Measurements from ENCODE around the gene STPG4. TPM values are rescaled to one million over a fixed set of nuclear protein-coding genes. Genes with fewer than 3 reads are reported as not detected.

The STPG4 gene
- total and polyA plus RNA-seq, 8 donors: 0.17 to 1.0 (median 0.33) TPM

GRCh38 chr2:47050021-47050760, 104.9 kb downstream of the STPG4 start:
- H3K36me3 ChIP-seq: peaks cover 0 to 85% of the 10 kb centered on the region in 2 donors
- TF ChIP-seq, protein P1, sequence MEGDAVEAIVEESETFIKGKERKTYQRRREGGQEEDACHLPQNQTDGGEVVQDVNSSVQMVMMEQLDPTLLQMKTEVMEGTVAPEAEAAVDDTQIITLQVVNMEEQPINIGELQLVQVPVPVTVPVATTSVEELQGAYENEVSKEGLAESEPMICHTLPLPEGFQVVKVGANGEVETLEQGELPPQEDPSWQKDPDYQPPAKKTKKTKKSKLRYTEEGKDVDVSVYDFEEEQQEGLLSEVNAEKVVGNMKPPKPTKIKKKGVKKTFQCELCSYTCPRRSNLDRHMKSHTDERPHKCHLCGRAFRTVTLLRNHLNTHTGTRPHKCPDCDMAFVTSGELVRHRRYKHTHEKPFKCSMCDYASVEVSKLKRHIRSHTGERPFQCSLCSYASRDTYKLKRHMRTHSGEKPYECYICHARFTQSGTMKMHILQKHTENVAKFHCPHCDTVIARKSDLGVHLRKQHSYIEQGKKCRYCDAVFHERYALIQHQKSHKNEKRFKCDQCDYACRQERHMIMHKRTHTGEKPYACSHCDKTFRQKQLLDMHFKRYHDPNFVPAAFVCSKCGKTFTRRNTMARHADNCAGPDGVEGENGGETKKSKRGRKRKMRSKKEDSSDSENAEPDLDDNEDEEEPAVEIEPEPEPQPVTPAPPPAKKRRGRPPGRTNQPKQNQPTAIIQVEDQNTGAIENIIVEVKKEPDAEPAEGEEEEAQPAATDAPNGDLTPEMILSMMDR (IDR thresholded peaks at IDR 0.05): no peak
- DNase-seq (peak in 1 of 4 donors; percentile 43), ATAC-seq (no peak)
- intact Hi-C loops (cut with DNase I): no loop called here
- H3K27ac ChIP-seq: no peak overlapping the region
- no peaks in the 10 kb centered on the region for H3K4me1 ChIP-seq
- H3K27me3 ChIP-seq: no peaks in the 10 kb centered on the region
- H3K9me3 ChIP-seq: no peaks in the 10 kb centered on the region
- no peak overlapping the region for H3K4me3 ChIP-seq

DNA sequence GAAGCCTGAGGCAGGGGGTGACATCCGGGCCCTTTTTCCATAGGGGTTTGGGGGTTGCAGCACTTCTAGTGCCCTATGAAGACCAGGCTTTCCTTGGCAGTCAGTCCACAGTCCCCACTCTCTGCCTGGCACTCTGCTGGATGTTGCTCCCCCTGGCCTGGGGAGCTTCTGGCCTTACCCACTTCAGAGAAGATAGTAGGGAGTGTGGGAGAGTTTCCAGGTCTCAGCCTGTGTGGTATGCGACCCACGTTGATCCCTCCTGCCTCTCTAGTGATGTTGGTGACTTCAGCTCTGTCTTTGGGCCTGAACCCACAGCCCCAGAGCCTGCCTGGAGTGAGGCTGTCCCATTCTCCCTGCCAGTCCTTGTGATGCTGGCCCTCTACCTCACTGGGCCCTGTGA, 105.6 kb downstream of the STPG4 start:
- H3K27ac ChIP-seq: no peak overlapping the region
- DNase-seq: peak in 1 of 4 donors; percentile 10
- peaks cover 0 to 87% of the 10 kb centered on the region in 2 donors for H3K36me3 ChIP-seq
- H3K4me1 ChIP-seq: no peaks in the 10 kb centered on the region
- no peaks in the 10 kb centered on the region for H3K9me3 ChIP-seq
- TF ChIP-seq, protein P1 (IDR thresholded peaks at IDR 0.05): no peak
- intact Hi-C loops (cut with DNase I): no loop called here
- H3K4me3 ChIP-seq: no peak overlapping the region
- no peaks in the 10 kb centered on the region for H3K27me3 ChIP-seq
- no peak for ATAC-seq

GRCh38 chr2:47048801-47049480, 106.2 kb downstream of the STPG4 start:
- intact Hi-C loops (cut with DNase I): no loop called here
- Histone ChIP-seq H3K4me3 (no peak overlapping the region), H3K27ac (no peak overlapping the region), H3K9me3 (no peaks in the 10 kb centered on the region), H3K36me3 (peaks cover 0 to 86% of the 10 kb centered on the region in 2 donors), H3K27me3 (no peaks in the 10 kb centered on the region), H3K4me1 (no peaks in the 10 kb centered on the region)
- ATAC-seq: no peak
- TF ChIP-seq, protein P1 (IDR thresholded peaks at IDR 0.05): no peak
- DNase-seq: peak in 1 of 4 donors; percentile 41

- ATAC-seq: no peak
- Histone ChIP-seq H3K27ac (no peak overlapping the region), H3K4me1 (peaks cover 8 to 11% of the 10 kb centered on the region in 2 donors), H3K36me3 (peaks cover 0 to 65% of the 10 kb centered on the region in 2 donors), H3K9me3 (no peaks in the 10 kb centered on the region), H3K4me3 (no peak overlapping the region), H3K27me3 (no peaks in the 10 kb centered on the region)
- intact Hi-C loops (cut with DNase I): no loop called here
- no peak for DNase-seq
- TF ChIP-seq, protein P1 (IDR thresholded peaks at IDR 0.05): no peak
Observed at GRCh38 chr2:47046271-47046670, 108.8 kb downstream of the STPG4 start.

GRCh38 chr2:47043891-47044239, 111.2 kb downstream of the STPG4 start:
- Histone ChIP-seq H3K4me1 (peaks cover 21 to 26% of the 10 kb centered on the region in 2 donors), H3K27me3 (no peaks in the 10 kb centered on the region), H3K9me3 (no peaks in the 10 kb centered on the region), H3K27ac (peak overlapping the region in 1 of 2 donors; percentile 61), H3K36me3 (peaks cover 0 to 70% of the 10 kb centered on the region in 2 donors), H3K4me3 (no peak overlapping the region)
- ATAC-seq (peak; percentile 11), DNase-seq (peak in 1 of 4 donors; percentile 49)
- intact Hi-C loops (cut with DNase I): no loop called here
- TF ChIP-seq, protein P1 (IDR thresholded peaks at IDR 0.05): no peak

All from left lung (tissue), 10 donors.